ENCODE data around the gene EFNB3.

- no peak for TF ChIP-seq CTCF (IDR thresholded peaks at IDR 0.05; ENCODE audit: insufficient read depth, low read length)
- no peak for TF ChIP-seq REST (IDR thresholded peaks at IDR 0.05; ENCODE audit: insufficient replicate concordance, low read depth)
Measured at GRCh38 chr17:7748076-7748775, 43.2 kb downstream of the EFNB3 start.
